Measurements from ENCODE around the gene DNAH17. TPM values are rescaled to one million over a fixed set of nuclear protein-coding genes. Genes with fewer than 3 reads are reported as not detected.

DNAH17 gene
- total and polyA plus RNA-seq, 2 of the 8 experiments (the other 6 are each of a cell fraction or from before 2014, with no cell fraction given) = 0.14 to 0.67 TPM

- TF ChIP-seq, protein P1, sequence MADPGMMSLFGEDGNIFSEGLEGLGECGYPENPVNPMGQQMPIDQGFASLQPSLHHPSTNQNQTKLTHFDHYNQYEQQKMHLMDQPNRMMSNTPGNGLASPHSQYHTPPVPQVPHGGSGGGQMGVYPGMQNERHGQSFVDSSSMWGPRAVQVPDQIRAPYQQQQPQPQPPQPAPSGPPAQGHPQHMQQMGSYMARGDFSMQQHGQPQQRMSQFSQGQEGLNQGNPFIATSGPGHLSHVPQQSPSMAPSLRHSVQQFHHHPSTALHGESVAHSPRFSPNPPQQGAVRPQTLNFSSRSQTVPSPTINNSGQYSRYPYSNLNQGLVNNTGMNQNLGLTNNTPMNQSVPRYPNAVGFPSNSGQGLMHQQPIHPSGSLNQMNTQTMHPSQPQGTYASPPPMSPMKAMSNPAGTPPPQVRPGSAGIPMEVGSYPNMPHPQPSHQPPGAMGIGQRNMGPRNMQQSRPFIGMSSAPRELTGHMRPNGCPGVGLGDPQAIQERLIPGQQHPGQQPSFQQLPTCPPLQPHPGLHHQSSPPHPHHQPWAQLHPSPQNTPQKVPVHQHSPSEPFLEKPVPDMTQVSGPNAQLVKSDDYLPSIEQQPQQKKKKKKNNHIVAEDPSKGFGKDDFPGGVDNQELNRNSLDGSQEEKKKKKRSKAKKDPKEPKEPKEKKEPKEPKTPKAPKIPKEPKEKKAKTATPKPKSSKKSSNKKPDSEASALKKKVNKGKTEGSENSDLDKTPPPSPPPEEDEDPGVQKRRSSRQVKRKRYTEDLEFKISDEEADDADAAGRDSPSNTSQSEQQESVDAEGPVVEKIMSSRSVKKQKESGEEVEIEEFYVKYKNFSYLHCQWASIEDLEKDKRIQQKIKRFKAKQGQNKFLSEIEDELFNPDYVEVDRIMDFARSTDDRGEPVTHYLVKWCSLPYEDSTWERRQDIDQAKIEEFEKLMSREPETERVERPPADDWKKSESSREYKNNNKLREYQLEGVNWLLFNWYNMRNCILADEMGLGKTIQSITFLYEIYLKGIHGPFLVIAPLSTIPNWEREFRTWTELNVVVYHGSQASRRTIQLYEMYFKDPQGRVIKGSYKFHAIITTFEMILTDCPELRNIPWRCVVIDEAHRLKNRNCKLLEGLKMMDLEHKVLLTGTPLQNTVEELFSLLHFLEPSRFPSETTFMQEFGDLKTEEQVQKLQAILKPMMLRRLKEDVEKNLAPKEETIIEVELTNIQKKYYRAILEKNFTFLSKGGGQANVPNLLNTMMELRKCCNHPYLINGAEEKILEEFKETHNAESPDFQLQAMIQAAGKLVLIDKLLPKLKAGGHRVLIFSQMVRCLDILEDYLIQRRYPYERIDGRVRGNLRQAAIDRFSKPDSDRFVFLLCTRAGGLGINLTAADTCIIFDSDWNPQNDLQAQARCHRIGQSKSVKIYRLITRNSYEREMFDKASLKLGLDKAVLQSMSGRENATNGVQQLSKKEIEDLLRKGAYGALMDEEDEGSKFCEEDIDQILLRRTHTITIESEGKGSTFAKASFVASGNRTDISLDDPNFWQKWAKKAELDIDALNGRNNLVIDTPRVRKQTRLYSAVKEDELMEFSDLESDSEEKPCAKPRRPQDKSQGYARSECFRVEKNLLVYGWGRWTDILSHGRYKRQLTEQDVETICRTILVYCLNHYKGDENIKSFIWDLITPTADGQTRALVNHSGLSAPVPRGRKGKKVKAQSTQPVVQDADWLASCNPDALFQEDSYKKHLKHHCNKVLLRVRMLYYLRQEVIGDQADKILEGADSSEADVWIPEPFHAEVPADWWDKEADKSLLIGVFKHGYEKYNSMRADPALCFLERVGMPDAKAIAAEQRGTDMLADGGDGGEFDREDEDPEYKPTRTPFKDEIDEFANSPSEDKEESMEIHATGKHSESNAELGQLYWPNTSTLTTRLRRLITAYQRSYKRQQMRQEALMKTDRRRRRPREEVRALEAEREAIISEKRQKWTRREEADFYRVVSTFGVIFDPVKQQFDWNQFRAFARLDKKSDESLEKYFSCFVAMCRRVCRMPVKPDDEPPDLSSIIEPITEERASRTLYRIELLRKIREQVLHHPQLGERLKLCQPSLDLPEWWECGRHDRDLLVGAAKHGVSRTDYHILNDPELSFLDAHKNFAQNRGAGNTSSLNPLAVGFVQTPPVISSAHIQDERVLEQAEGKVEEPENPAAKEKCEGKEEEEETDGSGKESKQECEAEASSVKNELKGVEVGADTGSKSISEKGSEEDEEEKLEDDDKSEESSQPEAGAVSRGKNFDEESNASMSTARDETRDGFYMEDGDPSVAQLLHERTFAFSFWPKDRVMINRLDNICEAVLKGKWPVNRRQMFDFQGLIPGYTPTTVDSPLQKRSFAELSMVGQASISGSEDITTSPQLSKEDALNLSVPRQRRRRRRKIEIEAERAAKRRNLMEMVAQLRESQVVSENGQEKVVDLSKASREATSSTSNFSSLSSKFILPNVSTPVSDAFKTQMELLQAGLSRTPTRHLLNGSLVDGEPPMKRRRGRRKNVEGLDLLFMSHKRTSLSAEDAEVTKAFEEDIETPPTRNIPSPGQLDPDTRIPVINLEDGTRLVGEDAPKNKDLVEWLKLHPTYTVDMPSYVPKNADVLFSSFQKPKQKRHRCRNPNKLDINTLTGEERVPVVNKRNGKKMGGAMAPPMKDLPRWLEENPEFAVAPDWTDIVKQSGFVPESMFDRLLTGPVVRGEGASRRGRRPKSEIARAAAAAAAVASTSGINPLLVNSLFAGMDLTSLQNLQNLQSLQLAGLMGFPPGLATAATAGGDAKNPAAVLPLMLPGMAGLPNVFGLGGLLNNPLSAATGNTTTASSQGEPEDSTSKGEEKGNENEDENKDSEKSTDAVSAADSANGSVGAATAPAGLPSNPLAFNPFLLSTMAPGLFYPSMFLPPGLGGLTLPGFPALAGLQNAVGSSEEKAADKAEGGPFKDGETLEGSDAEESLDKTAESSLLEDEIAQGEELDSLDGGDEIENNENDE (IDR thresholded peaks at IDR 0.05; ENCODE audit: insufficient replicate concordance, low read length) = no peak
- TF ChIP-seq RAD21 (IDR thresholded peaks at IDR 0.05 in 1 of 2, conservative IDR thresholded peaks at IDR 0.05 in 1 of 2; ENCODE audit: low read depth in 2 of 2, low read length in 2 of 2) = no peak
- TF ChIP-seq CEBPB (IDR thresholded peaks at IDR 0.05; ENCODE audit: low read depth, low read length) = no peak
- TF ChIP-seq SIRT6 (IDR thresholded peaks at IDR 0.05; ENCODE audit: low read length) = no peak
- no peak for TF ChIP-seq HDAC6 (IDR thresholded peaks at IDR 0.05; ENCODE audit: low read depth, low read length)
- TF ChIP-seq RBBP5 (IDR thresholded peaks at IDR 0.05; ENCODE audit: borderline replicate concordance, low read depth, low read length) = no peak
- TF ChIP-seq PHF8 (conservative IDR thresholded peaks at IDR 0.05; ENCODE audit: low read depth, low read length) = no peak
- no peak for TF ChIP-seq POLR2A (IDR thresholded peaks at IDR 0.05; ENCODE audit: control extremely low read depth in 1 of 2, low read depth in 2 of 2, low read length in 2 of 2)
- TF ChIP-seq KDM1A (IDR thresholded peaks at IDR 0.05; ENCODE audit: borderline replicate concordance, low read length) = no peak
Observed at GRCh38 chr17:78414178-78415162, 162.7 kb downstream of the DNAH17 start (continued).
